DMS53 treated with DMSO at 0.1 percent for 48 hours (cell line): Measurements from ENCODE around the gene TNNT3.
"Not testable (repeated sequence)": the region's sequence is repeated elsewhere in the genome, so short reads cannot be mapped to it uniquely, and the experiment has no call there.

Experiments
- DNase-seq: peaks from one replicate; lab custom pipeline; 2025; ENCODE audit not compliant: unreplicated experiment; lab: John Stamatoyannopoulos, UW

Gene TNNT3

DNA sequence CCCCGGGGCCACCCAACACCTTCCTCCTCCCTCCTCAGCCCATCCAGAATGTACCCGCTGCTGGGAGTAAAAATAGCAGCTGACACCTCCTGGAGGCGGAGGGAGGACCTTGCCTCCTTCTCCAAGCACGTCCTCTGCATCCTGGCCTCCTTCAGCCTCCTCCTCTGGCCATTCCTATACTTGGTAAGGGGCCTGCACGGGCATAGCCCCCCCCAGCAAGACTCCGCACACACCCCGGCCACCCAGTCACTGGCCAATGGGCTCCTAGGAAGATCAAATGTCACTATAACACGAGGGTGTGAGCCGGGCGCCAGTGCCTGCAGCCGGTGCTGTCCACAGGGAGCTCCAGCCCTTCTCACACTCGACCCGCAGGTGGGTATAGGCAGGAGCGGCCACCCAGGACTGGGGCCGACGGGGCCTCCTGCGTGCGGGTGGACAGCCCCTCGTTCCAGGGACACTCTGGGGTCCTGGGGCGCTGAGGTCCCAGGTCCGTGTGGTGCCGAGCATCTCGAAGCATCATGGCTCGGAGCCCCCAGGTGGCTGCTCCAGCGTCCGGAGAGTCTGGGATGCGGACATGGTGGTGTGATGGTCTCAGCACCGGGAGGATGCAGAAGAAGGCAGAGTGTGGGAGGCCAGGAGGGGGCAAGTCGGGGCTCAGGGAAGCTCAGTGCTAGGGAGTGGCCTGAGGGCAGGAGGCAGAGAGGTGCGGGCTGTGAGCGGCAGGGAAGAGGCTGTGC lies at the start of gene TNNT3:
Gene TNNT3, plus strand, starts transcription at position 313 of the 737 bp plus-strand sequence. CDS start 3,172 bp downstream, outside the sequence.
- no peak for DNase-seq

DNA sequence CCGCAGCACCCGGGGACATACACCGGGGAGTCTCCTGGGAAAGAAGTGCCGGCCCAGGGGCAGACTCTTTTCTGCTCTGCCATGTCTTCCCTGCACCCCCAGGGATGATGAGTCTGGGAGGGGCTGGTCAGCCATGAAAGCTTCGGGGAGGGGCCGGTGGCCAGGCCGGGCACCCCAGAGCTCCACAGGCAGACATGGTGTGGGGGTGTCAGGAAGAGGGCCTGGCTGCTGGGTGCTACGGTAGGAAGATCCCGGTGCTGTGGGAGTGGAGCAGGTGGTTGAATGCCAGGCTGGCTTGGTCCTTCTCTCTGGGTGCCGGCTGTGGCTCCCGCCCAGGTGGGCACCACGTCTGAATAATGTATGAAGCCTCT lies 49.2 kb upstream of the TNNT3 start:
- DNase-seq: no peak

DNA sequence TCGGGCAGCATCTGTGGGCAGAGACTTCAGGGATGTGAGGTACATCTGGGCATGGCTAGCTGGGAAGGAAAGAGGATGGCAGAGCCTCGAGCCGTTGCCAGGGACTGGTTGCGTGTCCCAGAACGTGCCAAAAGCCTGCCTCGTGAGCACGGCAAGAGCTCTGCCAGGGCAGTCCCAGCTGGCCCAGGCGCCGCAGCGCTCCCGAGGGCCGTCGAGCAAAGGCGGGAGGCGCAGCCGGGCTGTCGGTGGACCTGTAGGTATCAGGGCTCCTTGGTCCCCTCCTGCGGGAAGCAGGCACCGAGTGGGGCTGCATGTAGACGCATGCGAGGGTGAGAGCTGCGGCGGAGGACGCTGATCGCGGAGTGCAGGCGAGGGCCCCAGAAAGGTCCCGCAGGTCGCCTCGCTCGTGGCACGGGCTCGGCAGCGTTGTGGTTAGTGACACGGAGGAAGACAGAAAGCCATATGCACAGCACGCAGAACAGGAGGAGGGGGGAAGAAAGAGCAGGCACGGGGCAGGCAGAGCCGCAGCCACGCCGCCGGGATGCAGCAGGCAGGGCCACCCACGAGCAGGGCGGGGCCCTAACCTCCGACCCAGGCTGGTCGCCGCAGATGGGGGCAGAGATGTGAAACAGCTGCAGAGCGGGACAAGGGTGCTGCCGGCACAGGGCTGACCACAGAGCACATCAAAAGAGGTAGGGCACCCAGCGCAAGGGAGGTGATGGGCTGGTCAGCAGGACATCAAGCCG lies 48.6 kb upstream of the TNNT3 start:
- DNase-seq: no peak

DNA sequence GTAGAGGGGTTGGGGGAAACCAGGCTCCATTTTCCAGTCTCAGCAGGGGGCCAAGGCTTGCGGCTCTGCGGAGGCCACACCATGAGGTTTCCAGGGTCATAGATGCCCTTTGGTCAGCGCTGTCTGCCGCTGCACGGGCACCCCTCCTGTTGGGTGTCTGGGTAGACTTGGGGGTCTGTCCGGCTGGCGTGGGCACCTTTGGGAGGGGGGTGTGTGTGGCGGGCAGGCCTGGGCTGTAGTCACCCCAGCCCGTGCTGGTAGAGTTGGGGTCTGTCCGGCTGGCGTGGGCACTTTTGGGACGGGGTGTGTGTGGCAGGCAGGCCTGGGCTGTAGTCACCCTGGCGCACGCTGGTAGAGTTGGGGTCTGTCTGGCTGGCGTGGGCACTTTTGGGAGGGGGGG lies 48.0 kb upstream of the TNNT3 start:
- DNase-seq: no peak

DNA sequence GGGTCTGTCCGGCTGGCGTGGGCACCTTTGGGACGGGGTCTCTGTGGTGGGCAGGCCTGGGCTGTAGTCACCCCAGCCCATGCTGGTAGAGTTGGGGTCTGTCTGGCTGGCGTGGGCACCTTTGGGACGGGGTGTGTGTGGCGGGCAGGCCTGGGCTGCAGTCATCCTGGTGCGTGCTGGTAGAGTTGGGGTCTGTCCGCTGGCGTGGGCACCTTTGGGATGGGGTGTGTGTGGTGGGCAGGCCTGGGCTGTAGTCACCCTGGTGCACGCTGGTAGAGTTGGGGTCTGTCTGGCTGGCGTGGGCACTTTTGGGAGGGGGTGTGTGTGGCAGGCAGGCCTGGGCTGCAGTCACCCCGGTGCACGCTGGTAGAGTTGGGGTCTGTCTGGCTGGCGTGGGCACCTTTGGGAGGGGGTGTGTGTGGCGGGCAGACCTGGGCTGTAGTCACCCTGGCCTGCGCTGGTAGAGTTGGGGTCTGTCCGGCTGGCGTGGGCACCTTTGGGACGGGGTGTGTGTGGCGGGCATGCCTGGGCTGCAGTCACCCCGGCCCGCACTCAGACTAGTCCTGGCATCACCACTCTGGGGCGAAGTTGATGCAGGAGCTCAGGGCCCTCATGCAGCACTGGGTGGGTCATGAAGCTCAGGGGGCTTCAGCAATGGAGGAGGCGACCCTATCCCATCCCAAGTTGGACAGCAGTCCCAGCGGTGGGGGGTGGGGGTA lies 47.1 kb upstream of the TNNT3 start:
- no peak for DNase-seq

DNA sequence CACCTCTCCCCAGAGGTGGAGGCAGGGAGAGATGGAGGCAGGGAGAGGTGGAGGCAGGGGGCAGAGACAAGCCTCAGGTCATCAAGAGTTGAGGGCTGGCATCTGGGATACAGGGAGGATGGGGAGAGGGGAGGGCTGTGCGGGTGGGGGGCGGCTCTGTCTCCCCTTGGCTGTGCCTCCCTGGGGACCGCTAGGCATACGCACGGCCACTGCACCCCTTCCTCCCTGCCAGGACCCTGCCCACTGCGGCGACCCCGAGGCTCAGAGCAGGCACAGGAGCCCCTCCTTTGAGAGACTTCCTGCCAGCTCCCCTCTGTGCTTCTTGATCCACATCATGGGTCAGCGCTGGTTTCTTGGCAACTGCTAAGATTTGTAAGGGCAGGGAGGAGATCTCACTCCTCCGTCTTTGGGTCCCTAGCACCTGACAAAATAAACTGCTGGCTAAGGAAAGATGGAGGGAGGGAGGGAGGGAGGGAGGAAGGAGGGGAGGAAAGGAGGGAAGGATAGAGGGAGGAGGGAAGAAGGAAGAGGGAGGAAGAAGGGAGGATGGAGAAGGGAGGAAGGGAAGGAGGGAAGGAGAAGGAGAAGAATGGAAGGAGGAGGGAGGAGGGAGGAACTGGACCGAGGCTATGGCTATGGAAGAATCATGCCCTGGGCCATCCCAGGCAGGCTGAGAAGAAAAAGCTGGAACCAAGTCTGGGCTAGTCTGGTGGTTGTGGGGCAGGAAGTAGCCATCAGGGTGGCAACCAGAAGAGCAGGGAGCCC lies 46.3 kb upstream of the TNNT3 start:
- no peak for DNase-seq

DNA sequence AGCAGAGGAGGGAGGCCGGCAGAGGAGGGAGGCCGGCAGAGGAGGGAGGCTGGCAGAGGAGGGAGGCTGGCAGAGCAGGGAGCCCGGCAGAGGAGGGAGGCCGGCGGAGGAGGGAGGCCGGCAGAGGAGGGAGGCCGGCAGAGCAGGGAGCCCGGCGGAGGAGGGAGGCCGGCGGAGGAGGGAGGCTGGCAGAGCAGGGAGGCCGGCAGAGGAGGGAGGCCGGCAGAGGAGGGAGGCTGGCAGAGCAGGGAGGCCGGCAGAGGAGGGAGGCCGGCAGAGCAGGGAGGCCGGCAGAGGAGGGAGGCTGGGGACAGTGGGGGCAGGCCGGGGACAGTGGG lies 45.7 kb upstream of the TNNT3 start:
- not testable (repeated sequence) for DNase-seq

DNA sequence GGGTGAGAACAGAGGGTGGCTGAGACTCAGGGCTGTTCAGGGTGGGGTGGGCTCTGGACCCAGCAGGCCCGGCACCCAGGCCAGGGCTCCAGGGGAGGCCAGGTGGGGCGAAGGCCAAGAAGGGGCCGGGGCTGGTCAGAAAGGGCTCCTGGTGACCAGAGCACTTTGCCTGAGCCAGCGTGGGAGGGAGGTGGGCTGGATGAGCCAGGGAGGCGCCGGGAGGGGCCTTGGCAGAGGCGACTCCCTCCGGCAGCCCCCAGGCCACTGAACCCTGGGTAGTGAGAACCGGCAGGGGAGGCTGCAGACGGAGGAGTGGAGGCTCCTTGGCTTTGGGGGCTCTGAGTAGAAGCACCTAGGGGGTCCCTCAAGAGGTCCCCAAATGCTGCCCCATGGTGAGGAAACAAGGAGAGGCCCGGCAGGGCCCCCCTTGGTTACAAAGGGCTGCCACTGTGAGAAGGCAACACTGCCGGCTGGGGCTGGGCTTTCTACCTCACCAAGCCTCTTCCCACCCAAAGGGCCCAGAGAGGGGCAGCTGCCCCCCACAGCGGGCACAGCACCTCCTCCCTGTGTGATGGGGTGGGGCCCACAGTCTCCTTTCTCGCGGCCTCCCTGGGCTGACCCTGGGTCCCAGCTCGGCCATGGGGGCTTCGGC lies 44.9 kb upstream of the TNNT3 start:
- DNase-seq: not testable (repeated sequence)

DNA sequence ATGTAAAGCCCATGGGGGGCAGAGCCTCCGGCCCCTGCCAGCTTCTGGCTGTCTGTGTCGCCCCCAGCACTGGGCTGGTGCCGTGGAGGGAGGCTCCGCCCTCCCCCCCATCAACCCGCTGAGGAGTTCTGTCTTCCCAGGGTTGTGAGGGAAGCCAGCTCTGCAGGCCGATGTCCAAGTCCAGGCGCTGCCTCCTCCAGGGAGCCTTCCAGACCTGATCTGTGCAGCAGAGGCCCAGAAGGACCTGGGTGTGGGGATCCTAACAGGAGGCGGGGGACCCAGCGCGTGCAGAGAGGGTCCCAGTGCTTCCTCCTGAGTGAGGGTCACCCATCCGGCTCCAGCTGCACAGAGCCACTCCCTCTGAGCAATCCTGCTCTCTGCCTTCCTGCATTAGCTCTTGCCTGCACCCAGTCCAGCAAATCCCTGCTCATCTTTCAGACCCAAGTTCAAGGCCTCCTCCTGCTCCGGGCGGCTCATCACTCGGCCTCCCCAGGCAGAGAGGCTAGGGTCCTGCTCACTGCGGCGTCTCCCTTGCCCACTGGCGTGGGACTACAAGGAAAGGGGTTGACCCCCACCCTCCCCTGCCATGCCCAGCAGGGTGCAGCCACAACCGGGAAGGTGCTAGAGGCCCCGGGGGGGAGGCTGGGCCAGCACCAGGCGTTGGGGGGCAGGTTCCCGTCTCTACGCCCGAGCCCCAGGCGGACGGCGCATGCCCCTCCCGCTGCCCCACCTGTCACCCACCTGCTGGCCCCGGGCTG lies 44.2 kb upstream of the TNNT3 start:
- DNase-seq: no peak

DNA sequence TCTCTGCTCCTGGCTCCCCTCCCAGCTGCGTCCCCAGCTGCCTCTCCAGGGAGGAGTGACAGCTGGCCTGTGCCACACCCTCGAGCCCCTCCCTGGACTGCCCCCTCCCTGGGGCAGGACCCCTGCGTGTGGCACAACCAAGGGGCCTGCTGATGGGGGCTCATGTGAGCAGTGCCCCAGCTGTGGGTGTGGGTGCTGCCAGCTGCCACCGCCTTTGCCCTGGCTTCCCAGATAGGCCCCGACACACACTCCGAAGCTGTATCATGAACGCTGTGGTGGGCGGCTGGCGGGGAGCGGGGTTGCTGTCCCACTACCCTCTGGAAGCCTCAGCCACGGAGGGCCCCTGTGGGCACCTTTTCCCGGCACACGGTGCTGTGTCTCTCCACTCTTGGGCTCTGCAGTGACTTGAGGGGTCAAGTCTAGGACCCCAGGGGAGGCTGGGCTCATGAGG lies 43.6 kb upstream of the TNNT3 start:
- DNase-seq: not testable (repeated sequence)

DNA sequence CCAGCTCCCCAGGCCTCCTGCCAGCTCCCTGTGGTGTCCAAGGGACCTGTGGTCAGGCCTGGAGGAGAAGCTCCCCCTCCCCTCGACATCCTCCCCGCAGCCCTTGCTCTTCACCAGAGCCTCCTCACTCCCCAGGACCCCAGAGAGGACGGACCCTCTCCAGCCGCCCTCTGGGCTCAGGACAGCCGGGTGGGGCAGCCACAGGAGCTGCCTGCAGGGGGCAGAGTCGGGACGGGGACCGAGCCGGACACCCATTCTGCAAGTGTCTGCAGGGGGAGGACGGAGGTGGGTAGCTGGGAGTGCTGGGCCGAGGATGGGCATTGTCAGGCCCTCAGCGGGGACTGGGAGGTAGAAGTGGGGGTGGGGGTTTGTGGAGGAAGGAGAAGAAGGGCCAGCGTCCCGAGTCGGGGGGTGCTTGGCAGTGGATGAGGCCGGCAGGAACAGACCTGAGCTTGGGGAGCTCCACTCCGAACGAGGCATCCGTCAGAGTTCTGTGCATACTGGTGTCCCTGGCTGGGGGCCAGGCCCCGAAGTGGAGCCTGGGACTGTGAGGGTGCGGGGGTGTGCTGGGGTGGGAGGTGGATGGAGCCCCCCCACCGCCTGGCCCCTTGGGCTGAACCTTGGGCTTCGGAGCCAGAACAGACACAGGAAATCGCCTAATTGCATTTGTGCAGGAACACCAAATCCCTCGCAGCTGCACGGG lies 43.0 kb upstream of the TNNT3 start:
- no peak for DNase-seq

DNA sequence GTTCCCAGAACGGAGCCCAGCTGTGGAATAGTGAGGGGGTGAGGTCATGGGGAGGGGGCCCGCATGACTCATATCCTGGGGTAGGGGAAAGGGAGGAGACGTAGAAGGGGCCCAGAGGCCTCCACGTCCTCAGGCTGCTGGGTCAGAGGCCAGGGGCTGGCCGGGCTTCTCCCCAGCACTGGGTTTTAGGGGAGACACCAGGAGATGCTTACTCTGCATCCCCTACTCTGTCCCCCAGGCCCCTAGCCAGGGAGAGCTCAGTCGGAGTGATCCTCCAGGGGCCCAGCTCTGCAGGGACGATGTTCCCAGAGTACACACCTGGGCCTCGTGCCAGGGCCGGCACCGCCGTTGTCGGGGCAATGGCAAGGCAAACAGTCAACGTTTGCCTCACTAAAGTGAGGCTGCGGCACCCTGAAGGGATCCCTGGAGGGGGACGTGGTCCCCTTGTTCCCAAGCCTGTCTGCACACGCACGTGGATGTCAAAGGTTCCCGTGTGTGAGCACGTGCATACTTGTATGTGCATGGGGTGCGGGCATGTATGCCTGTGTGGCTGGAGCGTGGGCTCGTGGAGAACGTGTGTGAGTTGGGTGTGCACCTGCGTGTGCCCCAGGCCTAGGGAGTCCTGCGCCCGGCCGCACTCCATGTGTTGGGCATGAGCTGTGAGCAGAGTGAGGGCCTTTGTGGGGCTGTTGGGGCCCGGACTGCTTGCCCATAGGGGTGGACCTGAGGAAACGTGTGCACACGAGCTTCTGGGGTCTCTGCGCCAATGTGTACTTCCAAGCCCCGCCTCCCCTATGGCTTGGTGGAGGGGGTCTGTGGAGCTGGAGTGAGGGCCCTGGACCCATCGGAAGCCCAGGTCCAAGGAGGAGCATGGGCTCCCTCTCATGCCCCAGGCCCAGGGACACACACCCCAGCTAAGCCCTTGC lies 42.0 kb upstream of the TNNT3 start:
- no peak for DNase-seq

DNA sequence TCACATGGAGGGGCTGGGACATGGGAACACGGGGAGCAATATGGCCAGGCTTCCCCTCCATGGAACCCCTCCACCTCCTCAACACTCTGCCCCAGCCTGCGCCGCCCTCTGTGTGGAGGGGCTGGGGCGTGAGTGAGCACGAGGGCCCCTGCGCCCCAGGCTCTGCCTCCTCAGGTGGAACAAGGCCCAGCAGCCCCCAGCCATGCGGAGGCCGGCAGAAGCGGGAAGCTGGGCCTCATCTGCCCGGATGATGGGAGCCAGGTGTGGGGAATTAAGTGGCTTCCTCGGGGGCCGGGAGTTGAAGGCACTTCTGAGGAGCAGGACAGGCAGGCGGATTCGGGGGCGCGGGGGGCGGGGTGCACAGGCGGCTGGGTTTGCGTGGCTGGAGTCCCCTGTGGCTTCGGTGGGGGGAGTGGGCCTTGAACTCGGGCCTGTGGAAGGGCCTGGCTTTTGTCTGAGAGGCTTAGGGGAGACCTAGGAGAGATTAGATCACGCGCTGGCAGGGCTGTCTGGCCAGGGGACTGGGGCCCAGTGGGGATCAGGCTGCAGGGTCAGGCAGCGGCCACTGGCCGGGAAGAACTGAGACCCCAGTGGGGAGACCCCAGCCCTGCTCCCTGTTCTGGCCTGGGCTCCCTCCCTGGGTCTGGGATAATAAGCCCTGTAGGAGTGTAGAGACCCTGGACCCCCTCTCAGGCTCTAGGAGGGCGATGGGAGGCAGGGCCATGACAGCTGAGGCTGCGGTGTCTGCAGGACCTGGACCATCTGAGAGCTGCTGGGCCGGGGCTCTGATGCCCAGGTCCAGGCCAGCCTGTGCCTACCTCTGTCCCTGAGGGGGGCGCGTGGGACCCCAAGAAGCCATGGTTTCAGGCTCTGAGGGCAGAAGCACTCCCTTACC lies 41.1 kb upstream of the TNNT3 start:
- no peak for DNase-seq

DNA sequence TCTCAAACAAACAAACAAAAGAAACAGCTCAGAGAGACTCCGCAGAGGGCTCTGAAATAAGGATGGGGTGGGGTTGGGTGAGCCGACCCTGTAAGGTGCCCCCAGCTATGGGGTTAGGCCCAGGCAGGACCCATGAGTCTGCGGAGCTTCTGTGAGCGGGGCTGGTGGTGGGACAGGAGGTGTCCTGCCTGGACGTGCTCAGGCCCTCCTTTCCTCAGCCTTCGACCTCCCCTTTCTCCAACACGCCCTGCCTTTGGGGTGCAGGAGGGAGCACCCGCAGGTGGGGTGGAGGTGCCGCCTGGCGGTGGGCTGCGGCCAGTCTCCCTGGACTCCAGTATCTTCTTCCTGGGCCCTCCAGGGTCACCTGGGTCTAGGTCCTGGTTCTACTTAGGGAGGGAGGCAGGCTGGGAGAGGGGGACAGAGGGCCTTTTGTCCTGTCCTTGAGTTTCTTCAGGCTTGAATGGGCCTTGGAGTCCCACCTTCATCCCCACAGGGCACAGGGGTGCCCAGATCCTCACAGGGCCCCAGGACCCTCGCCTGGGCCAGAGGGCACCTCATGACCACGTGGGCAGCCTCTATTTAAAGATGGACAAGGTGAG lies 40.1 kb upstream of the TNNT3 start:
- DNase-seq: no peak

DNA sequence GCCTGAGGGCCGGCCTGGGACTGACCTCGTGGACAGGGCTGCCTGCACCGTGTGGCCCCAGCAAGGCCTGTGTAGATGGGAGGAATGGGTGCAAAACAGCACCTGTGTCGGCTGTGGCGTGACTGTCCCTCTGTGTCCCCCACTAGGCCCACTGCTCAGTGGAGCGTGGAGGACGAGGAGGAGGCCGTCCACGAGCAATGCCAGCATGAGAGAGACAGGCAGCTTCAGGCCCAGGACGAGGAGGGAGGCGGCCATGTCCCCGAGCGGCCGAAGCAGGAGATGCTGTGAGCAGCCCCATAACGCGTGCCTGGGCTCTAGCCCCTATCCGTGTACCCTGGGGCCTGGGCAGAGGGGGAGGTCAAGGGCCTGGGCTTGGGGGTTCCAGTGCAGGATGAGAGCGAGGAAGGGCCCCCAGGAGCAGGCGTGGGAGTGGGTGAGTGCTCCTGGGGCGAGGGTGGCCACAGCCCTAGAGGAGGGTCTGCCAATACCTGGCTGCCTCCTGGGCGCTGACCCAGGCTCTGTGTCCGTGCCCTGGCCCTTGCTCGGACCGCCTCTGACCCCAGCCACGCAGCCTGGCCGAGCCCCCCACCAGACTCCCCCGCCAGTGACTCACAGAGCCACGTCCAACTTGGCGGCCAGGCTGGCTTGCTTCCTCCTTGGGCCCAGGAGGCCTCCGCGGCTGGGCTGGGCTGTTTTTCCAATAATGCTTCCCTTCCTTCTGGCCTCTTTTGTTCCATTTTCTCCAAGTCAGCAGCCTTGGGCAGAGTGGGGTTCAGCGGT lies 39.4 kb upstream of the TNNT3 start:
- no peak for DNase-seq

DNA sequence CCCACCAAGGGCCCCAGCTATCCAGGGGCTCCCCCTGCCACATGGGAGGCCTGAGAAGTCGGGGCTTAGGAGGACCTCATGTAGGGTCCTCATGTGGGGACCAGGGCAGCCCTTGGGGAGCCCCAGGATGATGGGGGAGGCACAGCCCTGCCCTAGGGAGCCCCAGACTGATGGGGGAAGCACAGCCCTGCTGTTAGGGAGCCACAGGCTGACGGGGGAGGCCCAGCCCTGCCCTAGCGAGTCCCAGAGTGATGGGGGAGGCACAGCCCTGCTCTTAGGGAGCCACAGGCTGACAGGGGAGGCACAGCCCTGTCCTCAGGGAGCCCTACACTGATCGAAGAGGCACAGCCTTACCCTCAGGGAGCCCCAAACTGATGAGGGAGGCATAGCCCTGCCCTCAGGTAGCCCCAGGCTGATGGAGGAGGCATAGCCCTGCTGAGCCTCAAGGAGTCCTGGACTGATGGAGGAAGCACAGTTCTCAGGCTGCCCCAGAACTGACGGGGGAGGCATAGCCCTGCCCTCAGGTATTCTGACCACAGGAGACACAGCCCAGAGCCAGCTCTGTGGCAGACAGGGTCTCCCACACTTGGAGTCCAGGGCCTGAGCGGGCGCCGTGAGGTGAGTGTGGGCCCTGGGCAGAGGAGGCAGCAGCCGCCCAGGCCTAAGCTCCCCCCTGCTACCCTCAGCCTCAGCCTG lies 38.6 kb upstream of the TNNT3 start:
- DNase-seq: no peak
